DMS114 treated with DMSO at 0.1 percent for 48 hours (cell line): ENCODE results near the gene CXCR5.
"Not testable (repeated sequence)": the region's sequence is repeated elsewhere in the genome, so short reads cannot be mapped to it uniquely, and the experiment has no call there.

ENCODE experiments used
- DNase-seq: peaks from one replicate; lab custom pipeline; 2025; ENCODE audit not compliant: unreplicated experiment; lab: John Stamatoyannopoulos, UW

The CXCR5 gene

GRCh38 chr11:118883368-118884071, at the start of gene CXCR5:
CXCR5 (plus strand) TSS chr11:118883892; CDS start chr11:118883942, 50 bp downstream.
- no peak for DNase-seq

- no peak for DNase-seq
Observed at GRCh38 chr11:118834427-118835028, 49.2 kb upstream of the CXCR5 start.

- DNase-seq: no peak
Observed at GRCh38 chr11:118837868-118838267, 45.8 kb upstream of the CXCR5 start.

- DNase-seq: no peak
Observed at GRCh38 chr11:118838905-118839553, 44.7 kb upstream of the CXCR5 start.

GRCh38 chr11:118841469-118842242, 42.0 kb upstream of the CXCR5 start:
- no peak for DNase-seq

- DNase-seq: no peak
Observed at GRCh38 chr11:118842369-118842768, 41.3 kb upstream of the CXCR5 start.

GRCh38 chr11:118842843-118843242, 40.8 kb upstream of the CXCR5 start:
- DNase-seq: not testable (repeated sequence)

GRCh38 chr11:118843565-118843964, 40.1 kb upstream of the CXCR5 start:
- DNase-seq: no peak

- DNase-seq: no peak
Observed at GRCh38 chr11:118845369-118845768, 38.3 kb upstream of the CXCR5 start.

- DNase-seq: no peak
Observed at GRCh38 chr11:118846181-118846935, 37.3 kb upstream of the CXCR5 start.

- DNase-seq: no peak
Observed at GRCh38 chr11:118849825-118850224, 33.9 kb upstream of the CXCR5 start.

GRCh38 chr11:118851970-118852369, 31.7 kb upstream of the CXCR5 start:
- DNase-seq: no peak

- no peak for DNase-seq
Observed at GRCh38 chr11:118853678-118854077, 30.0 kb upstream of the CXCR5 start.

- DNase-seq: no peak
Observed at GRCh38 chr11:118856314-118856713, 27.4 kb upstream of the CXCR5 start.

- DNase-seq: no peak
Observed at GRCh38 chr11:118857385-118857784, 26.3 kb upstream of the CXCR5 start.

- no peak for DNase-seq
Observed at GRCh38 chr11:118859973-118860372, 23.7 kb upstream of the CXCR5 start.

- DNase-seq: no peak
Observed at GRCh38 chr11:118868659-118869058, 15.0 kb upstream of the CXCR5 start.

GRCh38 chr11:118870396-118871343, 13.0 kb upstream of the CXCR5 start:
- DNase-seq: no peak

- no peak for DNase-seq
Observed at GRCh38 chr11:118872403-118872821, 11.3 kb upstream of the CXCR5 start.

GRCh38 chr11:118873804-118874203, 9.9 kb upstream of the CXCR5 start:
- DNase-seq: no peak
